Sigmoid colon (tissue), 7 donors: ENCODE measurements around the gene PACRG. TPM values are rescaled to one million over a fixed set of nuclear protein-coding genes. Genes with fewer than 3 reads are reported as not detected.

ENCODE experiments used
- DNase-seq: peaks from one replicate; pipeline ENCODE4 v3.0.0-alpha.2; 2019
- H3K27ac ChIP-seq, 4 donors: fragments of 200-600 bp; sonication (generic); one replicate each; pipeline ENCODE4 v1.5.1; 2016 to 2019; ENCODE audit warnings: mild to moderate bottlenecking in 1 of 4
- H3K27me3 ChIP-seq, 3 donors: fragments of 200-600 bp; sonication (generic); one replicate each; pipeline ENCODE4 v1.5.1; 2019; ENCODE audit warnings: mild to moderate bottlenecking in 1 of 3
- H3K36me3 ChIP-seq, 4 donors: fragments of 200-600 bp; sonication (generic); one replicate each; pipeline ENCODE4 v1.5.1; 2016 to 2019
- H3K4me1 ChIP-seq, 4 donors: fragments of 200-600 bp; sonication (generic); one replicate each; pipeline ENCODE4 v1.5.1; 2017 to 2019
- H3K4me3 ChIP-seq, 4 donors: fragments of 200-600 bp; sonication (generic); one replicate each; pipeline ENCODE4 v1.5.1; 2017 to 2019; ENCODE audit warnings: mild to moderate bottlenecking in 2 of 4, moderate library complexity in 1 of 4
- H3K9me3 ChIP-seq, 4 donors: fragments of 200-600 bp in 3 of 4; sonication (generic) in 3 of 4; one replicate each; pipeline versions ENCODE4 v1.5.1 to v1.6.1; 2013 to 2019
- EP300 ChIP-seq, 4 donors: sonication (generic); formaldehyde crosslinking; IDR thresholded peaks; one replicate each; pipeline ENCODE4 v1.6.1; 2017; ENCODE audit warnings: antibody characterized with exemption in 4 of 4
- POLR2A ChIP-seq, 2 donors: fragments of 450-650 bp; IDR thresholded peaks; one replicate each; pipeline ENCODE4 v1.6.1; 2016; ENCODE audit warnings: antibody characterized with exemption in 2 of 2, mild to moderate bottlenecking in 2 of 2, moderate library complexity in 2 of 2
- POLR2AphosphoS5 ChIP-seq, 4 donors: sonication (generic); formaldehyde crosslinking; IDR thresholded peaks; one replicate each; pipeline ENCODE4 v1.6.1; 2017; ENCODE audit warnings: antibody characterized with exemption in 4 of 4
- WGBS, 2 donors: extraction: QIAGEN DNeasy Blood & Tissue Kit; methylation state at CpG; one replicate each; pipeline ENCODE4 v1.1.7; 2013; 5-methylcytosine and 5-hydroxymethylcytosine counted together
- intact Hi-C: fragments of 100-400 bp; cut with DNase I; formaldehyde crosslinking; loops from one replicate; pipeline ENCODE4 v1.15.1; 2023
- polyA plus RNA-seq, 3 donors: library from polyadenylated mRNA; stranded (reverse); fragments of 200-250 nt; gene quantifications; one replicate each; pipeline ENCODE4 v1.2.3, GENCODE V29; 2013
- total RNA-seq, 4 donors: library from RNA; depleted of rRNA; stranded (reverse); fragments of >200 nt; gene quantifications; one replicate each; pipeline ENCODE4 v1.1.0, GENCODE V29; 2016
- TF ChIP-seq, protein P1 (sequence below), 4 experiments: fragments of 450-650 bp in 3 of 4; fragments of 200-600 bp in 1 of 4; IDR thresholded peaks; one replicate each; pipeline ENCODE4 v1.5.1; 2016 to 2019; ENCODE audit warnings: antibody characterized with exemption in 4 of 4, mild to moderate bottlenecking in 3 of 4, moderate library complexity in 2 of 4
- donor health status: healthy with polysubstance abuse.
- donor health status: Bipolar disorder and iron deficiency.
- donor health status: healthy.

PACRG gene
- total and polyA plus RNA-seq, 7 donors = 0.12 to 6.9 (median 0.95) TPM; not detected in 2

DNA sequence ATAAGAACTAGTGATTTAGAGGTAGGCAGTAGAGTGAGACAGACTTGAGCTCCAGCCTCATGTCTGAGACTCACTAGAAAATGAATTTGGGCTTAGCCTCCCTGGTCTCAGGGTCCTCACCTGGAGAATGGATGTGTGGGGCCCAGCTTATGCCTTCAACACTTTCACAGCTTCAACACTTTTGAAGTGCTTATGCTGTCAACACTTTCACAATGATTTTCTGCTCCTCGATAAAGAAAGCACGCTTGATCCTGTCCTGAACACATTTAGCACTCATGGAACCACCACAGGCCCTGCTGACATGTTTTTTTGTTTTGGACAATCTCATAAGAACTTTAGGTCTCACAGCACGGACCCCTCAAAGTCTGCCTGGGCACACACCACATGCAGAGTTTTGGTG is 229.3 kb downstream of the PACRG start:
- no peak overlapping the region for H3K27ac ChIP-seq
- TF ChIP-seq, protein P1, sequence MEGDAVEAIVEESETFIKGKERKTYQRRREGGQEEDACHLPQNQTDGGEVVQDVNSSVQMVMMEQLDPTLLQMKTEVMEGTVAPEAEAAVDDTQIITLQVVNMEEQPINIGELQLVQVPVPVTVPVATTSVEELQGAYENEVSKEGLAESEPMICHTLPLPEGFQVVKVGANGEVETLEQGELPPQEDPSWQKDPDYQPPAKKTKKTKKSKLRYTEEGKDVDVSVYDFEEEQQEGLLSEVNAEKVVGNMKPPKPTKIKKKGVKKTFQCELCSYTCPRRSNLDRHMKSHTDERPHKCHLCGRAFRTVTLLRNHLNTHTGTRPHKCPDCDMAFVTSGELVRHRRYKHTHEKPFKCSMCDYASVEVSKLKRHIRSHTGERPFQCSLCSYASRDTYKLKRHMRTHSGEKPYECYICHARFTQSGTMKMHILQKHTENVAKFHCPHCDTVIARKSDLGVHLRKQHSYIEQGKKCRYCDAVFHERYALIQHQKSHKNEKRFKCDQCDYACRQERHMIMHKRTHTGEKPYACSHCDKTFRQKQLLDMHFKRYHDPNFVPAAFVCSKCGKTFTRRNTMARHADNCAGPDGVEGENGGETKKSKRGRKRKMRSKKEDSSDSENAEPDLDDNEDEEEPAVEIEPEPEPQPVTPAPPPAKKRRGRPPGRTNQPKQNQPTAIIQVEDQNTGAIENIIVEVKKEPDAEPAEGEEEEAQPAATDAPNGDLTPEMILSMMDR (IDR thresholded peaks at IDR 0.05) = no peak
- TF ChIP-seq EP300 (IDR thresholded peaks at IDR 0.05) = no peak
- no peak for TF ChIP-seq POLR2A (IDR thresholded peaks at IDR 0.05)
- TF ChIP-seq POLR2AphosphoS5 (IDR thresholded peaks at IDR 0.05) = no peak

DNA sequence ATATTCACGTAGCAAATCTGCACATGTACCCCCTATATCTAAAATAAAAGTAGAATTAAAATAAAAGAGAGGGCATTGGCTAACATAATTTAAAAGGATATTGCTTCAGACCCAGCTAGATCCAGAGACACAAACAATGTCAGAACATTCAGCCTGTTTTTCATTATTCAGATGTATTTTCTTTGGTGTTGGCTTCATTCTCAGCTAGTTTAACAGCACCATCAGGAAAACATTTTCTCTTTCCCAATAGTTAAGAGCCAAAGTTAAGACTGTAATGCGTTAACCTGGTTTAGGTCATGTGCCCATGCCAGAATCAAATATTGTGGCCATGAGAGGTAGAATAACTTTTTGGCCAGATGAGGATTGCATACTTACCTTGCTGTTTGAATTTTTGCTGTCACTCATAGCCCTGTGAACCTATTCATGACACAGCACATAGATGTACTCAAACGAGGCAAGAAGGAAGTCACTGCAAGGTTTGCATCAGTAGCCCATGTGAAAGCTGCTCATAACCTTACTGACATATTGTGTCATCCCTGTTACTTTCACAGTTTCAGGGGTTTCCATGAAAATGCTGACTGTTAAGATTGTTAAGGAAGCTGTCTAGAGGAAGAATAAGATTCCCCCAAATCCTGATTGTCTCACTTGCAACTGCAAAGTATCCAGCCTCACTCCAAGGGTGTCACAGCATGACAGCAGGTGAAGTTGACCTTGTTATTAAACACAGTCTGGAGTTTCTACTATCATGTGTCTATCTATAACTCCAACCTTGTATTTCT is 233.1 kb downstream of the PACRG start:
- 66 to 78% methylated on average over 3 of the region's 3 CpGs for WGBS, 2 donors
- H3K36me3 ChIP-seq = no peaks in the 10 kb centered on the region
- H3K27me3 ChIP-seq = no peaks in the 10 kb centered on the region
- DNase-seq = no peak
- intact Hi-C loops = no loop called here
- peaks cover 0 to 3% (median 0%) of the 10 kb centered on the region in 4 donors for H3K4me1 ChIP-seq
- H3K4me3 ChIP-seq = no peak overlapping the region
- TF ChIP-seq EP300 (IDR thresholded peaks at IDR 0.05) (no peak), POLR2AphosphoS5 (IDR thresholded peaks at IDR 0.05) (no peak), POLR2A (IDR thresholded peaks at IDR 0.05) (no peak)
- TF ChIP-seq, protein P1 (IDR thresholded peaks at IDR 0.05) = no peak
- H3K27ac ChIP-seq = no peak overlapping the region
- H3K9me3 ChIP-seq = no peaks in the 10 kb centered on the region

More for the DNA sequence above, 229.3 kb downstream of the PACRG start:
- Histone ChIP-seq H3K4me3 (no peak overlapping the region), H3K36me3 (no peaks in the 10 kb centered on the region), H3K27me3 (no peaks in the 10 kb centered on the region), H3K4me1 (no peaks in the 10 kb centered on the region), H3K9me3 (no peaks in the 10 kb centered on the region)
- 88 to 93% methylated on average over 3 of the region's 3 CpGs for WGBS, 2 donors
- DNase-seq = no peak
- intact Hi-C loops = no loop called here

DNA sequence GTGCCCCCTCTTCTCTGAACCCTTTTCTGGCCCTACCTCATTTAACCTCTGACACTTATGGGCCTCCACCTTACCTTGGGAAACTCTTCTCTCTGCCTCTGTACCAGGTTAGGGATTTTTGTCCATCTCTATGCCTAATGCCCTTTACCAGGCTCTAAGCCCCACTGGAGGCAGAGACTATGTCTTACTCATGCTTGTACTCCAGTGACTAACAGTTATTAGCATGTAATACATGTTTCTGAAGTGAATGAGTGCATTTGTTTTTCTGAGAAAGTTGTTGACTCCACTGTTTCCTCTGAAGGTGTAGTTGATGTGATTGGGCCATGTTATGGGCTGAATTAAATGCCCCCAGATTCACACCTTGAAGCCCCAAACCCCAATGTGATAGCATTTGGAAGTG is 234.3 kb downstream of the PACRG start:
- Histone ChIP-seq H3K27me3 (no peaks in the 10 kb centered on the region), H3K27ac (no peak overlapping the region), H3K36me3 (no peaks in the 10 kb centered on the region), H3K4me3 (no peak overlapping the region), H3K4me1 (peaks cover 0 to 3% (median 0%) of the 10 kb centered on the region in 4 donors), H3K9me3 (no peaks in the 10 kb centered on the region)
- DNase-seq = no peak
- intact Hi-C loops = no loop called here
- TF ChIP-seq POLR2A (IDR thresholded peaks at IDR 0.05) (no peak), EP300 (IDR thresholded peaks at IDR 0.05) (no peak), POLR2AphosphoS5 (IDR thresholded peaks at IDR 0.05) (no peak)
- TF ChIP-seq, protein P1 (IDR thresholded peaks at IDR 0.05) = no peak

DNA sequence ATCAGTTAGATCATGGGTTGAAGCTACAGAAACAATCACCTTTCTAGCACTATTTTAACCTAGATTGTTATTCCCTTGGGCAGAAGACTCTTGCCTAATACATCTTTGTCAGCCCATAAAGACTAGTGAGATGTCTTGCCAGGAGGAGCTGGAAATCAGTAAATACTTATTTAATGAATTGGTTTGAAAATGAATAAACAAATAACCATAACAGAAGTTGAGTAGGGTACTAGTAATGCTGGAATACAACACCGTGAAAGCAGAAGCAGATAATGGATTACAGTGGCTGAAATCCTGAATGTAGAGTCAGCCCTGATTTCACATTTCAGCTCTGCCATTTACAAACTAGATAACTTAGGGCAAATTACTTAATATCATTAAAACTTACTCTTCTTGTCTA is 236.1 kb downstream of the PACRG start:
- H3K27ac ChIP-seq = no peak overlapping the region
- H3K27me3 ChIP-seq = no peaks in the 10 kb centered on the region
- H3K9me3 ChIP-seq = no peaks in the 10 kb centered on the region
- no peak for DNase-seq
- H3K36me3 ChIP-seq = no peaks in the 10 kb centered on the region
- TF ChIP-seq, protein P1 (IDR thresholded peaks at IDR 0.05) = no peak
- no peak for TF ChIP-seq EP300 (IDR thresholded peaks at IDR 0.05)
- no peak for TF ChIP-seq POLR2A (IDR thresholded peaks at IDR 0.05)
- no peak for TF ChIP-seq POLR2AphosphoS5 (IDR thresholded peaks at IDR 0.05)
- peaks cover 0 to 3% (median 0%) of the 10 kb centered on the region in 4 donors for H3K4me1 ChIP-seq
- no peak overlapping the region for H3K4me3 ChIP-seq
- 78 to 81% methylated on average over 1 of the region's 1 CpG for WGBS, 2 donors
- intact Hi-C loops = no loop called here
